Colonic mucosa (tissue), 4 donors: Measurements from ENCODE around the gene CDC5L. TPM values are rescaled to one million over a fixed set of nuclear protein-coding genes. Genes with fewer than 3 reads are reported as not detected.

Experiments used
- DNase-seq: peaks from one replicate; pipeline ENCODE4 v3.0.0-alpha.2; 2020
- H3K27ac ChIP-seq: fragments of 200-600 bp; one replicate; pipeline ENCODE4 v1.8.0; 2021
- H3K27me3 ChIP-seq: fragments of 200-600 bp; one replicate; pipeline ENCODE4 v1.8.0; 2021
- H3K36me3 ChIP-seq: fragments of 200-600 bp; one replicate; pipeline ENCODE4 v1.8.0; 2021
- H3K4me1 ChIP-seq: fragments of 200-600 bp; one replicate; pipeline ENCODE4 v1.8.0; 2021; ENCODE audit warnings: mild to moderate bottlenecking
- H3K4me3 ChIP-seq: fragments of 200-600 bp; one replicate; pipeline ENCODE4 v1.8.0; 2021
- H3K9ac ChIP-seq, 2 donors: one replicate each; pipeline ENCODE4 v1.7.0; 2013; ENCODE audit warnings: control low read depth in 2 of 2, low read depth in 2 of 2, low read length in 2 of 2
- H3K9me3 ChIP-seq: fragments of 200-600 bp; one replicate; pipeline ENCODE4 v1.8.0; 2021
- intact Hi-C: fragments of 100-400 bp; cut with DNase I; formaldehyde crosslinking; loops from one replicate; pipeline ENCODE4 v1.14.1; 2022
- total RNA-seq, 2 donors: library from RNA; stranded (reverse); fragmentation: NEBNext Ultra II Directional in 1 of 2; extraction: Animal tissue kit (Norgen Biotek cat#: 25700) in 1 of 2; gene quantifications; one replicate each; pipeline ENCODE4 v1.2.1, GENCODE V29; 2021
- TF ChIP-seq, protein P1 (sequence below): fragments of 200-600 bp; IDR thresholded peaks from one replicate; pipeline ENCODE4 v1.8.0; 2022; ENCODE audit warnings: antibody characterized with exemption, mild to moderate bottlenecking
- donor health status: healthy.
- donor health status: DM: no; HTN: no; CAD: no.
- donor health status: DM: no; HTN: no; CAD: no.

Gene CDC5L
- total RNA-seq, 2 donors from 2014 or later = 20.6 to 20.8 TPM

DNA sequence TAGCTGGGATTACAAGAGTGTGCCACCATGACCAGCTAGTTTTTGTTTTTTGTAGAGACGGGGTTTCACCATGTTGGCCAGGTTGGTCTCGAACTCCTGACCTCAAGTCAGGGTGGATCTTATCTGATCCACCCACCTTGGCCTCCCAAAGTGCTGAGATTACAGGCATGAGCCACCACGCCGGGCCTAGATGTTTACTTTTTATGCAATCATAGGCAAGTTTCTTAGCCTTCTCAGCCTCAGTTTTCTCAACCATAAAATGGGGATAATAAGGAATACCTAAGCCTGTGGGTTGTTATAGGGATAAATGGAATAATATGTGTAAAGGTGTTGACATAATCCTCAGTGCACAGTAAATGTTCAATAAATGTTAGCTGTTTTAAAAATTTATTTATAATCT, 35.2 kb upstream of the CDC5L start:
- Histone ChIP-seq H3K27ac (no peak overlapping the region), H3K4me1 (no peaks in the 10 kb centered on the region), H3K9me3 (no peaks in the 10 kb centered on the region), H3K9ac (no peak overlapping the region), H3K36me3 (no peaks in the 10 kb centered on the region), H3K4me3 (no peak overlapping the region), H3K27me3 (no peaks in the 10 kb centered on the region)
- DNase-seq = no peak
- TF ChIP-seq, protein P1, sequence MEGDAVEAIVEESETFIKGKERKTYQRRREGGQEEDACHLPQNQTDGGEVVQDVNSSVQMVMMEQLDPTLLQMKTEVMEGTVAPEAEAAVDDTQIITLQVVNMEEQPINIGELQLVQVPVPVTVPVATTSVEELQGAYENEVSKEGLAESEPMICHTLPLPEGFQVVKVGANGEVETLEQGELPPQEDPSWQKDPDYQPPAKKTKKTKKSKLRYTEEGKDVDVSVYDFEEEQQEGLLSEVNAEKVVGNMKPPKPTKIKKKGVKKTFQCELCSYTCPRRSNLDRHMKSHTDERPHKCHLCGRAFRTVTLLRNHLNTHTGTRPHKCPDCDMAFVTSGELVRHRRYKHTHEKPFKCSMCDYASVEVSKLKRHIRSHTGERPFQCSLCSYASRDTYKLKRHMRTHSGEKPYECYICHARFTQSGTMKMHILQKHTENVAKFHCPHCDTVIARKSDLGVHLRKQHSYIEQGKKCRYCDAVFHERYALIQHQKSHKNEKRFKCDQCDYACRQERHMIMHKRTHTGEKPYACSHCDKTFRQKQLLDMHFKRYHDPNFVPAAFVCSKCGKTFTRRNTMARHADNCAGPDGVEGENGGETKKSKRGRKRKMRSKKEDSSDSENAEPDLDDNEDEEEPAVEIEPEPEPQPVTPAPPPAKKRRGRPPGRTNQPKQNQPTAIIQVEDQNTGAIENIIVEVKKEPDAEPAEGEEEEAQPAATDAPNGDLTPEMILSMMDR = no peak
- intact Hi-C loops = no loop called here

GRCh38 chr6:44353336-44353735, 34.2 kb upstream of the CDC5L start:
- TF ChIP-seq, protein P1 = no peak
- Histone ChIP-seq H3K4me3 (no peak overlapping the region), H3K27ac (no peak overlapping the region), H3K9ac (no peak overlapping the region), H3K36me3 (no peaks in the 10 kb centered on the region), H3K9me3 (no peaks in the 10 kb centered on the region), H3K4me1 (no peaks in the 10 kb centered on the region), H3K27me3 (no peaks in the 10 kb centered on the region)
- peak; percentile 59 for DNase-seq
- intact Hi-C loops = no loop called here

- Histone ChIP-seq H3K36me3 (no peaks in the 10 kb centered on the region), H3K27me3 (no peaks in the 10 kb centered on the region), H3K9me3 (no peaks in the 10 kb centered on the region), H3K27ac (no peak overlapping the region), H3K9ac (no peak overlapping the region), H3K4me3 (no peak overlapping the region), H3K4me1 (no peaks in the 10 kb centered on the region)
- no peak for DNase-seq
- TF ChIP-seq, protein P1 = no peak
- intact Hi-C loops = no loop called here
Observed at GRCh38 chr6:44355640-44356039, 31.9 kb upstream of the CDC5L start.

- intact Hi-C loops = no loop called here
- TF ChIP-seq, protein P1 = no peak
- Histone ChIP-seq H3K4me1 (no peaks in the 10 kb centered on the region), H3K27me3 (no peaks in the 10 kb centered on the region), H3K9ac (no peak overlapping the region), H3K36me3 (no peaks in the 10 kb centered on the region), H3K27ac (no peak overlapping the region), H3K9me3 (no peaks in the 10 kb centered on the region), H3K4me3 (no peak overlapping the region)
- no peak for DNase-seq
Observed at GRCh38 chr6:44356487-44356886, 31.0 kb upstream of the CDC5L start.

DNA sequence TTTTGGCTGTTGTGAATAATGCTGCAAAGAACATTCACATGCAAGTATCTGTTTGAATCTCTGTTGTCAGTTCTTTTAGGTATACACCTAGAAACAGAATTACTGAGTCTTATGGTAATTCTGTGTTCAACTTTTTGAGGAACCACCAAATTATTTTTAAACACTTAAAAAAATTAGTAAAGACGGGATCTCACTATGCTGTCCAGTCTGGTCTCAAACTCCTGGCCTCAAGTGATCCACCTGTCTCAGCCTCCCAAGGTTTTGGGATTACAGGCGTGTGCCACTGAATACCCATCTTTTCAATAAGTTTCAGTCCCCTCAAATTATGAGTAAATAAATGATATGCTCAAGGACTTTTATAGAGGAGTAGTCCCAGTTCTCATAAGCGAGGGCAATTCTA, 27.5 kb upstream of the CDC5L start:
- intact Hi-C loops = no loop called here
- Histone ChIP-seq H3K27me3 (no peaks in the 10 kb centered on the region), H3K27ac (no peak overlapping the region)

More for the DNA sequence above, 27.5 kb upstream of the CDC5L start:
- H3K9me3 ChIP-seq = no peaks in the 10 kb centered on the region
- no peaks in the 10 kb centered on the region for H3K4me1 ChIP-seq
- no peak overlapping the region for H3K4me3 ChIP-seq
- no peak for DNase-seq
- TF ChIP-seq, protein P1 = no peak
- no peaks in the 10 kb centered on the region for H3K36me3 ChIP-seq
- no peak overlapping the region for H3K9ac ChIP-seq
